GM23248 (cell line): ENCODE data around the gene CRK. TPM values are rescaled to one million over a fixed set of nuclear protein-coding genes. Genes with fewer than 3 reads are reported as not detected.
A peak's percentile ranks its signal among the peaks of the same experiment; 100 is the strongest.

Experiments used
- DNase-seq: peaks from one replicate; pipeline ENCODE4 v3.0.0-alpha.2; 2015
- H2AFZ ChIP-seq: fragments of 200-600 bp; sonication (generic); 2 replicates; pipeline ENCODE4 v1.6.1; 2016; ENCODE audit warnings: antibody characterized with exemption
- H3F3A ChIP-seq: fragments of 200-600 bp; sonication (generic); 2 replicates; pipeline ENCODE4 v1.6.1; 2016; ENCODE audit warnings: mild to moderate bottlenecking, antibody characterized with exemption, mixed run types; ENCODE audit not compliant: insufficient read depth
- H3K27ac ChIP-seq: fragments of 200-600 bp; sonication (generic); 2 replicates; pipeline ENCODE4 v1.5.1; 2016; ENCODE audit warnings: mild to moderate bottlenecking
- H3K27me3 ChIP-seq: fragments of 200-600 bp; sonication (generic); replicated peaks from 2 replicates; pipeline ENCODE4 v1.6.1; 2016; ENCODE audit warnings: mild to moderate bottlenecking; ENCODE audit not compliant: insufficient read depth
- H3K36me3 ChIP-seq: fragments of 200-600 bp; sonication (generic); 2 replicates; pipeline ENCODE4 v1.6.1; 2016; ENCODE audit warnings: low read depth, mild to moderate bottlenecking
- H3K4me1 ChIP-seq: fragments of 200-600 bp; sonication (generic); 2 replicates; pipeline ENCODE4 v1.6.1; 2016; ENCODE audit warnings: mild to moderate bottlenecking; ENCODE audit not compliant: insufficient read depth
- H3K4me2 ChIP-seq: fragments of 200-600 bp; sonication (generic); one replicate; pipeline ENCODE4 v1.6.1; 2016; ENCODE audit warnings: mild to moderate bottlenecking; ENCODE audit not compliant: unreplicated experiment
- H3K4me3 ChIP-seq: fragments of 200-600 bp; sonication (generic); 2 replicates; pipeline ENCODE4 v1.5.1; 2016; ENCODE audit warnings: mild to moderate bottlenecking
- H3K79me2 ChIP-seq: fragments of 200-600 bp; sonication (generic); 2 replicates; pipeline ENCODE4 v1.6.1; 2016; ENCODE audit warnings: mild to moderate bottlenecking; ENCODE audit not compliant: insufficient read depth
- H3K9ac ChIP-seq: fragments of 200-600 bp; sonication (generic); 2 replicates; pipeline ENCODE4 v1.6.1; 2016; ENCODE audit warnings: mild to moderate bottlenecking
- H3K9me2 ChIP-seq: fragments of 200-600 bp; sonication (generic); 2 replicates; pipeline ENCODE4 v1.6.1; 2016; ENCODE audit warnings: mixed run types, mild to moderate bottlenecking, moderate library complexity; ENCODE audit not compliant: insufficient read depth
- H3K9me3 ChIP-seq: fragments of 200-600 bp; sonication (generic); one replicate; pipeline ENCODE4 v1.6.1; 2017; ENCODE audit warnings: low read depth
- H4K20me1 ChIP-seq: fragments of 200-600 bp; sonication (generic); 2 replicates; pipeline ENCODE4 v1.6.0; 2016; ENCODE audit not compliant: insufficient read depth
- EZH2 ChIP-seq: fragments of 200-600 bp; sonication (generic); IDR thresholded peaks from 2 replicates; pipeline ENCODE4 v1.6.1; 2018; ENCODE audit warnings: antibody characterized with exemption, mild to moderate bottlenecking; ENCODE audit not compliant: insufficient read depth, poor library complexity, severe bottlenecking
- EZH2phosphoT487 ChIP-seq: fragments of 200-600 bp; sonication (generic); IDR thresholded peaks from 2 replicates; pipeline ENCODE4 v1.6.1; 2018; ENCODE audit warnings: antibody characterized with exemption, moderate library complexity, mild to moderate bottlenecking, low read depth; ENCODE audit not compliant: insufficient read depth
- WGBS, 2 experiments: methylation state at CpG; one replicate each; pipeline ENCODE4 v1.1.6; 2015 to 2017; ENCODE audit warnings: low lambda C conversion rate in 2 of 2, low coverage in 1 of 2; ENCODE audit errors: missing lambda C conversion rate in 2 of 2; 5-methylcytosine and 5-hydroxymethylcytosine counted together
- in situ Hi-C: fragments of 300-500 bp; cut with MboI; formaldehyde crosslinking; loops from 2 replicates; pipeline ENCODE4 v1.15.0; 2020
- polyA plus RNA-seq: library from polyadenylated mRNA; unstranded; fragments of >200 nt; fragmentation: Nextera tagmentation; extraction: Ambion mirVana; gene quantifications from 2 replicates; pipeline ENCODE4 v1.2.1, GENCODE V29; 2016
- total RNA-seq: library from RNA; depleted of rRNA; stranded (reverse); fragments of >200 nt; shearing (Covaris generic); gene quantifications from 2 replicates; pipeline ENCODE4 v1.2.3, GENCODE V29; 2014

Gene CRK
- total and polyA plus RNA-seq, 2 experiments from 2014 or later = 86.0 to 117 TPM

GRCh38 chr17:1481736-1482135 lies 25.7 kb upstream of the CRK start:
- Histone ChIP-seq H4K20me1 (no peaks in the 10 kb centered on the region), H3K27me3 (no peaks in the 10 kb centered on the region), H3K36me3 (peaks cover 24% of the 10 kb centered on the region; the same call in 1 of the 2 replicates), H3K9me3 (no peaks in the 10 kb centered on the region), H3K27ac (no peak overlapping the region), H3K9ac (no peak overlapping the region), H3F3A (0 out of 2 replicates have a peak, but pooled peaks cover 11% of the 10 kb centered on the region), H3K79me2 (peaks cover 52% of the 10 kb centered on the region), H3K4me2 (no peak overlapping the region), H3K4me1 (no peaks in the 10 kb centered on the region), H3K9me2 (no peaks in the 10 kb centered on the region), H3K4me3 (no peak overlapping the region), H2AFZ (no peak overlapping the region)
- in situ Hi-C loops = no loop called here
- 84 to 85% methylated on average over 11 of the region's 11 CpGs for WGBS, 2 experiments
- DNase-seq = peak; percentile 28
- TF ChIP-seq EZH2 (no peak), EZH2phosphoT487 (no peak)

DNA sequence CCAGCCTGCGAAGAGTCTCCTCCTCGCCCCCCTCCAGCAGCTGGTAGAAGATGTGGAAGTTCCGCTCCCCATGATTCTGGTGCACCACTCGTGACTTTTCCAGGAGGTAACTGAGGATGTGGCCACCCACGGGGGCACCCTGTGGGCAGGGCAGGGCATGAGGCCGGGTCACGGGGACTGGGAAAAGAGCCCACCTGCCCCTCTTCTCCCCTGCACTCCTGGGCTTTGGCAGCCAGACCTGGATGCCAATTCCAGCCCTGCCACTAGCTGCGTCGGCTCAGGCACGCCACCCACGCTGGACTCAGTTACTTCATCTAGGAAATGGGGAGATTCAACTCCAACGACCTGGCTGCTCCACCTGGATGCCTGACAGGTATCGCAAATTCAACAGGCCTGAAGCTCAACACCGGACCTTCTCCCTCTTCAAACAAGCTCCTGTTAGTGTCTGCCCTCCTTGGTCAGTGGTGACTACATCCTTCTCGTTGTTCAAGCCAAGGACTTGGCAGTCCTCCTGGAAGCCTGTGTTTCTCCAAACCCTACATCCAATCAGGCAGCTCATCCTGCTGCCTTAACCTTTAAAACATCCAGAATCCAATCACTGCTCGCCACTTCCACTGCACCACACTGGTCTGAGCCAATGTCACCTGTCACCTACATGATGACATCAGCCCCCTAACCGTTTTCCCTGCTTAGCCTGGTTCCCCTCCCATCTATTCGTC lies 24.9 kb upstream of the CRK start:
- TF ChIP-seq EZH2 = no peak
- TF ChIP-seq EZH2phosphoT487 = no peak
- H3K79me2 ChIP-seq = peaks cover 49% of the 10 kb centered on the region
- no peaks in the 10 kb centered on the region for H3K27me3 ChIP-seq
- 79 to 80% methylated on average over 17 to 18 of the region's 18 CpGs for WGBS, 2 experiments
- no peaks in the 10 kb centered on the region for H4K20me1 ChIP-seq
- in situ Hi-C loops = no loop called here
- H3F3A ChIP-seq = 0 out of 2 replicates have a peak, but pooled peaks cover 9% of the 10 kb centered on the region
- no peak overlapping the region for H3K27ac ChIP-seq
- peak; percentile 77 for DNase-seq
- no peak overlapping the region for H3K9ac ChIP-seq
- H3K36me3 ChIP-seq = peaks cover 31% of the 10 kb centered on the region; the same call in 1 of the 2 replicates
- H3K4me3 ChIP-seq = no peak overlapping the region
- H3K9me2 ChIP-seq = no peaks in the 10 kb centered on the region
- no peak overlapping the region for H3K4me2 ChIP-seq
- no peak overlapping the region for H2AFZ ChIP-seq
- H3K9me3 ChIP-seq = no peaks in the 10 kb centered on the region
- no peaks in the 10 kb centered on the region for H3K4me1 ChIP-seq

DNA sequence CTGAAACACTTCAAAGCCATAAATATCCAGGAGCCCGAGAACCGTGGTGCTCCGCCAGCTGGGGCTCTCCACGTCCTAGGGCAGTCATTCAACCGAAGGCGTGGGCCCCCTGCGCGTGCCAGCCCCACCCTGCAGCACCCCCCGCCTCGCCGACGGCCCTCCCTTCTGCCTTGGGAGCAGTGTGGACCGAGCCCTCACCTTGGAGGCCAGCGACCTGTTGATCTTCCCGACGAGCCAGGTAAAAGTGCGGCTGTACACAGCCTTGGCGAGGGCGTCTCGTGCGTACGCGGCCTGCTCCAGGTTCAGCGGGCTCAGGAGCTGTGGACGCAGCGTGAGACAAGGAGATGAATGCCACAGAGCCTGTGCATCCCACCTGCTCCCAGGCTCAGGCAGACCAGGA lies 22.4 kb upstream of the CRK start:
- 93 to 96% methylated on average over 22 to 23 of the region's 26 CpGs for WGBS, 2 experiments
- DNase-seq = no peak
- Histone ChIP-seq H3K9me2 (no peaks in the 10 kb centered on the region), H3K27me3 (no peaks in the 10 kb centered on the region), H4K20me1 (no peaks in the 10 kb centered on the region), H3K4me2 (no peak overlapping the region), H3K9me3 (no peaks in the 10 kb centered on the region), H3K9ac (no peak overlapping the region), H3F3A (0 out of 2 replicates have a peak, but pooled peaks cover 8% of the 10 kb centered on the region), H3K36me3 (peaks cover 40% of the 10 kb centered on the region; the same call in 1 of the 2 replicates), H3K4me3 (no peak overlapping the region), H3K79me2 (peaks cover 49% of the 10 kb centered on the region), H3K4me1 (no peaks in the 10 kb centered on the region), H2AFZ (no peak overlapping the region), H3K27ac (no peak overlapping the region)
- in situ Hi-C loops = no loop called here
- TF ChIP-seq EZH2 (no peak), EZH2phosphoT487 (no peak)

GRCh38 chr17:1475321-1475854 lies 19.4 kb upstream of the CRK start:
- H3K9me2 ChIP-seq = no peaks in the 10 kb centered on the region
- no peak overlapping the region for H3K27ac ChIP-seq
- TF ChIP-seq EZH2phosphoT487 (no peak), EZH2 (no peak)

More at GRCh38 chr17:1475321-1475854, 19.4 kb upstream of the CRK start:
- in situ Hi-C loops = no loop called here
- Histone ChIP-seq H3K9ac (no peak overlapping the region), H3K36me3 (peaks cover 46% of the 10 kb centered on the region; the same call in 1 of the 2 replicates), H3K4me2 (no peak overlapping the region), H4K20me1 (no peaks in the 10 kb centered on the region), H3K4me1 (no peaks in the 10 kb centered on the region), H3K4me3 (no peak overlapping the region), H3K27me3 (no peaks in the 10 kb centered on the region), H2AFZ (no peak overlapping the region), H3K9me3 (no peaks in the 10 kb centered on the region), H3K79me2 (peaks cover 29% of the 10 kb centered on the region; the same call in 1 of the 2 replicates), H3F3A (no peaks in the 10 kb centered on the region)
- 91 to 92% methylated on average over 14 to 15 of the region's 15 CpGs for WGBS, 2 experiments
- no peak for DNase-seq
